GM19043 (cell line): ENCODE results near the gene MAML3.

Source experiments
- ATAC-seq: cut with Tn5 transposase; IDR thresholded peaks from one replicate; pipeline ENCODE4 v1.9.1; 2021; ENCODE audit warnings: low read depth; ENCODE audit not compliant: unreplicated experiment

MAML3 gene

GRCh38 chr4:139825523-139826014 is 328.4 kb downstream of the MAML3 start:
- ATAC-seq, result no peak

GRCh38 chr4:139824882-139825522 is 329.0 kb downstream of the MAML3 start:
- no peak for ATAC-seq

DNA sequence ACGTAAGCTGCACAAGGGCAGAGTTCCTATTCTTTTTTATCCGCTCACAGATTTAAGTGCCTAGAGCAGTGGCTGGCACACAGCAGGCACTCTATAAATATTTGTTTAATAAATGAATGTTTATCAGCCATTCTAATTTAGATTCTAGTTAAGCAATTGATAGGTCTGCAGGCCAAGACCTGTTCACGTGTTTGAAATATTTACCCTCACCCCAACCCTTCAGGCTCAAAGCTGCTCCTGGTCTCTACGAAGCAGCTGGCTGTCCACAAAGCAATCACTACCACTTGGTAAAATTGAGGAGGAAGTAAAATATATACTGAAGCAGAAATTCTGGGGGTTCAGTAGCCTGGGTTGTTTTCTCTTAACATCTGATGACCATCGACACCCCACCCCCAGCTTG is 330.2 kb downstream of the MAML3 start:
- ATAC-seq, result no peak

- no peak for ATAC-seq
Measured at GRCh38 chr4:139823345-139823744, 330.6 kb downstream of the MAML3 start.

GRCh38 chr4:139822391-139822790 is 331.6 kb downstream of the MAML3 start:
- ATAC-seq, result no peak

DNA sequence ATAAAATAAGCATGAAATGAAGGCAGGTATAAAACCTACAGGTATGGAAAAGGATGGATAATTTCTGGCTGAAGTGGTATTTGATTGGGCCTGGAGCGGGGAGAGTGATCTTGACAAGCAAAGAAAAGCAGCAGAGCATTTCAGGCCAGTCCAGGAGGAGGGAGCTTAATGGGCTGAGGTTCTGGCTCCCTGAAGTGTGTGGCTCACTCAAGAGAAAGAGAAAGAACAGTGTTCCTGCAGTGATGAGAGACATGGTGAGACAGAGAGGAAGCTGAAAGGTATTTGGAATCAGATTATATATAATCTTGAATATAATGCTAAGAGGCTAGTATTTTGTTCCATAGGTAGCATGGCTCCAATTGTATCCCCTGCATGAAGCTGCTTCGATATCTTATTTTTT is 334.9 kb downstream of the MAML3 start:
- no peak for ATAC-seq

DNA sequence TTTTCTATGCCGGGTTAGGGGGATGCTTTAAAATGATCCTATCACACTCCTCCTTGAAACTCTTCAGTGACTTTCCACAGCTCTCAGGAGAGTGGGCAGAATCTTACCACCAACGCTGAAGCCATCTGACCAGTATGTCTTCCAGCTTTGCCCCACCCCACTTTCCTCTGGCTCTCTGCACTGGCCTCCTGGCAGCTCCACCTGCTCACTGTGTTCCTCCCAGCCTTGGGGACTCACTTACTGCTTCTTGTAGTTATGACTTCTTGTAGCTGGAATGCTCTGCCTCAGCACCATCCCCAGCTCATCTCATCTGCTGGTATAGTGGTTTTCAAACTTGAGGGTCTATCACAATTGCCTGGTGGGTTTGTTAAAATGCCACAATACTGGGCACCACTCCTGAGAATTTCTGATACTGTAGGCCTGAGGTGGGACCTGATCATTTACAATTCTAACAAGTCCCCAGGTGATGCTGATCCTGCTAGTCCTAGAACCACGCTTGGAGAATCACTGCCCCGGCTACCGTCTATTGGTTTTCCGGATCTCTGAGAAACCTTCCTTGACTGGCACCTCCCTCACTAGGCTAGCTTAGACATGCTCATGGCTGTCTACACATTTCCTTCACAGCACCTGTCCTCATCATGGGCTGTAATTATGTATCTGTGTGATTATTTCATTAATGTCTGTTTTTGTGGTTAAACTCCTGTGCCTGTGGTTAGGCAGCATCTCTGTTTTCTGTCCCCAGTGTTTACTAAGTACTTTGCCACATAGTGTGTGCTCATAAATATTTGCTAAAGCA is 336.1 kb downstream of the MAML3 start:
- ATAC-seq, result no peak

DNA sequence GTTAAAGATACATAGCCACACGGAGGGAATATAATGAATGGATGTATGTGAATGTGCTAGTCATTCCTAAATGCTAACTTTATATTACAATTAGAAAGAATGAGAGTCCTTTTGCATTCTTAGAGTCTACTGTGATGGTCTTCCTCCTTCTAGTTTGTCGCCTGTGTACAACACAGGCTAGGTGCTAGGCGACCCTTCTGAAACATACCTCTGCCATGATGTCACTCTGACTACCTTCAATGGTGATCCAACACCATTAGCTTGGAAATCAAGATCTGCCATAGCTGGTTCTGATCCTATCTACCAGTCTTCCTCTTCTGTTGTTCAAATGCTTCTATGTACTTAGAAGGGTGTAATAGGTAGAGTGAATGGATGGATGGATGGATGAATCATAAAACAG is 337.1 kb downstream of the MAML3 start:
- no peak for ATAC-seq

- ATAC-seq, result no peak
Measured at GRCh38 chr4:139815778-139816601, 338.0 kb downstream of the MAML3 start.

- ATAC-seq, result no peak
Measured at GRCh38 chr4:139814323-139815015, 339.5 kb downstream of the MAML3 start.

- no peak for ATAC-seq
Measured at GRCh38 chr4:139813881-139814280, 340.1 kb downstream of the MAML3 start.

- ATAC-seq, result no peak
Measured at GRCh38 chr4:139810710-139811109, 343.3 kb downstream of the MAML3 start.

DNA sequence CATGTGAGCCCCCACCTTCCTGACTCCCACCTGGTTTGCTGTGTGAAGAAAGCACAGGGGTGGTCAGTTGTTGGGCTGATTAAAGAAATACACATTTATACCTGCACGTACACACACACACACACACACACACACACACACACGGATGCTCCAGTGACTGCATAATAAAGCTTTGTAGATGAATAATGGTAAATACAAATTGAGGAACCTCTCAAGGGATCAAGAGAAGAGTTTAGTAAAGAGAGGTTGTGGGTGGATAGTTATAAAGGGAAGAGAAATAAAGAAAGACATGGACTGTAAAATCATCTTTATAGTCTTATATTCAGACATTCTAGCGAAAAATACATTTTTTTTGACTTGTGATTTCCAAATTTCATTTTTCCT is 344.2 kb downstream of the MAML3 start:
- no peak for ATAC-seq

- no peak for ATAC-seq
Measured at GRCh38 chr4:139808808-139809756, 344.9 kb downstream of the MAML3 start.

- no peak for ATAC-seq
Measured at GRCh38 chr4:139808381-139808807, 345.6 kb downstream of the MAML3 start.

- no peak for ATAC-seq
Measured at GRCh38 chr4:139807483-139807882, 346.5 kb downstream of the MAML3 start.

- no peak for ATAC-seq
Measured at GRCh38 chr4:139806929-139807328, 347.1 kb downstream of the MAML3 start.

DNA sequence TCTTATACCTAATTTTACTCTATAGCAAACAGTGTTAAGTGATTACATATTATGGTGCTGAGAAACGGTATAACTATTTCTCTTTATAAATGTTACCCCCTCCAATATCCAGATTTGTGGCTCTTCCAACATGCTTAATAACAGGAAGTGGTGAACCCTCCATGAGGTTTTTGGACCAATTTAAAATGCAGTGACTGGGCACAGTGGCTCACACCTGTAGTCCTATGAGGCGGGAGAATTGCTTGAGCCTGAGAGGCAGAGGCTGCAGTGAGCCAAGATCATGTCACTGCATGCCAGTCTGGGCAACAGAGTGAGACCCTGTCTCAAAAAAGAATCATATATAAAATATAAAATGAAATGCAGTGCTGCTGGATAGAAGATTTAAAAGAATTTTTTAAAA is 351.1 kb downstream of the MAML3 start:
- no peak for ATAC-seq

GRCh38 chr4:139802488-139802887 is 351.5 kb downstream of the MAML3 start:
- ATAC-seq, result no peak
